NOMO-1 (cell line): ENCODE data around the gene ZFYVE27.

ENCODE experiments used
- DNase-seq, 2 experiments: peaks; one replicate each; lab custom pipeline; 2025; ENCODE audit not compliant: unreplicated experiment in 2 of 2; lab: John Stamatoyannopoulos, UW

Gene ZFYVE27

GRCh38 chr10:97785731-97786130, 48.8 kb downstream of the ZFYVE27 start:
- no peak for DNase-seq

DNA sequence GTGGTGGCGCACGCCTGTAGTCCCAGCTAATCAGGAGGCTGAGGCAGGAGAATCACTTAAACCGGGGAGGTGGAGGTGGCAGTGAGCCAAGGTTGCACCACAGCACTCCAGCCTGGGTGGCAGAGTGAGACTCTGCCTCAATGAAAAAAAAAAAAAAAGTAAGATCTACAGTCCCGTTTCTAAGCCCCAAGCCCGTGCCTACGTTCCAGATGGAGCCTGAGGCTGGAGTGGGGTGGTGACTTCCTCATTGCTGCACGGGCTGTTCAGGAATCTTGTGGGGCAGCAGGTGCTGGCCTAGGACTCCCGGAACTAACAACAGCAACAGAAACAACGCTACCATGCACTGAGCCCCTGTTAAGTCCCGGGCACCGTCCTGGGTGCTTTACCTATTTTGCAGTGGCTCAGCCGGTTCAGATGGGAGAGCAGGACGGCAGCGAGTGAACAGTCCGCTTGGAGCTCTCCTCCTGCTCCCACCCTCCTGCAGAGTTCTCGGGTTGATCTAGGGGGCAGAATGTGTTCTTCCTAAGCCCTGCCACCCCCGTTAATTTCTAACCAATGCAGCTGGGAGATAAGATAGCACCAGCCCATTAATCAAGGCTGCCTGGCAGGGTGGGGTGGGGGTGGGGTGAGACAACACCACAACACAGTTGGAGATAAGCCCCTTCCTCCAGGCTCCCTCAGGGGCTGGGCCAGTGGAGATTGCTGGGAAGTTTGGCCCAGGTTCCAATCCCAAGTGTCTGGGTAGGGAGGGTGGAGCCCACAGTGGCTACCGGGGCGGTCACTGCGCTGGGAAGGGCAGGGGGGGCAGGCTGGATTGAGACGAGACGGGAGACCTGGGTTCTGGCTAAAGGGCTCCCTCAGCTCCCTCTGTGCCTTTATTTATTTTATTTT, 51.9 kb downstream of the ZFYVE27 start:
- DNase-seq, result no peak

- no peak for DNase-seq
Observed at GRCh38 chr10:97789770-97790397, 53.0 kb downstream of the ZFYVE27 start.

DNA sequence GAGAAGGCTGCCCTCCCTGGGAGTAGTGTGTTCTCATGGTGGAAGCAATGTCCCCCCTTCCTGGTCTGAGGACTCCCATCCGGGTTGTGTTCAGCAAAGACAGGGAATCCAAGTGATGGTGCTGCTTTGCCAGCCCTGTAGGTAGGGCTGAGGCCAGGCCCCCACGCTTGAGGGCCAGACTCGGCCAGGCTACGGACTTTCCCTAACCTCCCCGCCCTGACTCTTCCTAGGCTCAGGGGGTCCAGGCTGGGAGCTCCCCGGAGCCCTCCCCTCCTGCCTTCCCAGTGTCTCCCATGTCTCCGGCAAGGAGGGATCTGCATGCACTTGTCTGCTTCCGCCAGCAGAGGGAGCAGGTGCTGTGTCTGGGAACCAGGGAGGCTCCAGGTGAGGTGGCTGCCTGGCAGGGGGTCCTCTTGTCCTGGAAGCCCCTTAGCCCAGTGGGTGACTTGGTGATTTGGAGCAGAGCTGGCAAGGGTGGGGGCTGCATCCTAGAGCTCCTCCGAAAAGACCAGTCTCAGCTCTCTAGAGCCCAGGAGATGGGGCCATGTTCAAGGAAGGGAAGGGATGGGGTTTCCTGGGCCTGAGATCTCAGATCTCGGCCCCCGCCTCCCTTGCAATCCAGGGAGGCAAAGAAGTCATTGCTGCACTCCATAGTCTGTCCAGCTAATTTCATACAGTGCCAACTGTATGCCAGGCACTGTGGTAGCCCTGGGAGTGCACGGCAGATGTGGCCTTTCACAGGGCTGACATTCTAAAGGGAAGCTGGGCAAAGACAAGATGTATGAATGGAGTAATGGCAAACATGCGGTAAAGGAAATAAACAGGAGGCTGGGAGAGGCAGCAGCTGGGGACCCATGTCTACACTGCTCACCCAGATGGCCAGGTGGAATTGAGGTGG, 55.1 kb downstream of the ZFYVE27 start:
- DNase-seq, result peak in 1 of 2 experiments; percentile 9

- DNase-seq, result no peak
Observed at GRCh38 chr10:97795886-97796285, 59.0 kb downstream of the ZFYVE27 start.

- no peak for DNase-seq
Observed at GRCh38 chr10:97796651-97797050, 59.7 kb downstream of the ZFYVE27 start.

GRCh38 chr10:97798958-97799610, 62.2 kb downstream of the ZFYVE27 start:
- no peak for DNase-seq

GRCh38 chr10:97800474-97800873, 63.5 kb downstream of the ZFYVE27 start:
- no peak for DNase-seq

GRCh38 chr10:97801422-97801821, 64.5 kb downstream of the ZFYVE27 start:
- no peak for DNase-seq

DNA sequence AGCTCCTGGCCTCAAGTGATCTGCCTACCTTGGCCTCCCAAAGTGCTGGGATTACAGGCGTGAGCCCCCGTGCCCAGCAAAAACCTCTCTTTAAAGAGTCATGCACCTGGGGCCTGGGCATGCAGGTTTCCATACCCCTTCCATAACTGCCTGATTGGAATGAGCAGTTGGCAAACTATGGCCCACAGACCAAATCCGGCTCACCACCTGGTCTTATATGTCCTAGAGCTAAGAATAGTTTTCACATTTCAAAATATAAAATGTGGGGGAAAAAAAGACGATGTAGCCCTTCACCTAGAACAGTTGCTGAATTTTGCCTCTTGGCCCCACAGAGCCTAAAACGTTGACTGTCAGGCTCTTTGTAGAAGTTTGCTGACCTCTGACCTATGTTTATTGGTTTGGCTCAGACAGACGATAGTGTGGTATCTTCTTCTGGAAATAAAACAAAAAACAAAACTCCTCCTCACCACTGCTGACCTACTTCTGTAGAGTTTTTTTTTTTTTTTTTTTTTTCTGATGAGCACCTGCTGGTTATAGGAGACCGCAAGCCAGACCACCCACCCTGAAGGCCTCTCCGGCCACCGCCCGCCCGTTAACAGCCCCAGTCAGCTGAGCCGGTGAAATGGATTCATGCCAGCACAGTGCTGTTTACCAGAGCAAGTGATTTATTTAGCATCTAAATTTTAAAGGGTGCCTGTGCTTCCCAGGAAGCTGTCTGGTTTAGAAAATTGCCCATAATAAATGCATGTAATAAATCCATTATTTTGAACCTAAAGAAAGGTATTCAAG, 68.4 kb downstream of the ZFYVE27 start:
- DNase-seq, result no peak

- DNase-seq, result no peak
Observed at GRCh38 chr10:97805949-97806348, 69.0 kb downstream of the ZFYVE27 start.

DNA sequence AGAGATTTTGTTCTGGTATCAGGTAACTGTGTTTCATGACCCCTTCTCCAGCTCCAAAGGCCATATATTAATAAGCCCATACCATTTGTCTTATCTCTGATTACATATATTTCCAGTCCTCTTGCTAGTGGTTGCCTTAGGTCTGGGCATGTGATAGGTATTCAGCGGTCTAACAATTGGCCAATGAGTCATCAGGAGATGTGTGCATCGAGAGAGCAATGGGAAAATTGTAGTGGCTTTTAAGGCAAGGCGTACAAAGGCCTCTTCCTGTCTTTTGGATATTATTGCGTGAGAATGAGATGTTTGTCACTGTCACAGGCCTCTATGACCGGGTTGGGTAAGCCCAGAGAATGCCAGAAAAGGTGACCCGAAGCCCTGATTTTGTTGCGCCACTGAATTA, 73.5 kb downstream of the ZFYVE27 start:
- DNase-seq, result peak; percentile 7 to 20
